ENCODE results near the gene SH2D6.
A peak's percentile ranks its signal among the peaks of the same experiment; 100 is the strongest.
"Not testable (repeated sequence)": the region's sequence is repeated elsewhere in the genome, so short reads cannot be mapped to it uniquely, and the experiment has no call there.

The SH2D6 gene

DNA sequence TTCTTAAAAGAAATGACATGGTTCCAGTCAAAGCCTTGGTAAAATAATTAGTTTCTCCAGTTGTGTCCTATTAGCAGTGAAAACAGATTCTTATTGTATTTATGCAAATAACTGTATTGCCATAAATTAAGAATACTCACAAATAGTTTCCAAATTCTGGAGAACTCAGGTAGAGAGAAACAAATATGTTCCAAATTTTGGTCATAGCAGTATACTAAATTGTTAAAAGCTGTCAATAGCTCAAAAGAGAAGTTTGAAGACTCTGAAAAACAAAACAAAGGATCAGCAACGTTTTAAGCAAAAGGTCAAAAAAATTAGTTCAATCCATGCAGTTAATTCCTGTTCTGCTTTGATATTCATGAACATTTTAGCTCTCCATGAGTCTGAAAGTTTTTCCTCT is 38.5 kb upstream of the SH2D6 start:
- DNase-seq (ENCODE audit: low spot score): no peak
- TF ChIP-seq, protein P1, sequence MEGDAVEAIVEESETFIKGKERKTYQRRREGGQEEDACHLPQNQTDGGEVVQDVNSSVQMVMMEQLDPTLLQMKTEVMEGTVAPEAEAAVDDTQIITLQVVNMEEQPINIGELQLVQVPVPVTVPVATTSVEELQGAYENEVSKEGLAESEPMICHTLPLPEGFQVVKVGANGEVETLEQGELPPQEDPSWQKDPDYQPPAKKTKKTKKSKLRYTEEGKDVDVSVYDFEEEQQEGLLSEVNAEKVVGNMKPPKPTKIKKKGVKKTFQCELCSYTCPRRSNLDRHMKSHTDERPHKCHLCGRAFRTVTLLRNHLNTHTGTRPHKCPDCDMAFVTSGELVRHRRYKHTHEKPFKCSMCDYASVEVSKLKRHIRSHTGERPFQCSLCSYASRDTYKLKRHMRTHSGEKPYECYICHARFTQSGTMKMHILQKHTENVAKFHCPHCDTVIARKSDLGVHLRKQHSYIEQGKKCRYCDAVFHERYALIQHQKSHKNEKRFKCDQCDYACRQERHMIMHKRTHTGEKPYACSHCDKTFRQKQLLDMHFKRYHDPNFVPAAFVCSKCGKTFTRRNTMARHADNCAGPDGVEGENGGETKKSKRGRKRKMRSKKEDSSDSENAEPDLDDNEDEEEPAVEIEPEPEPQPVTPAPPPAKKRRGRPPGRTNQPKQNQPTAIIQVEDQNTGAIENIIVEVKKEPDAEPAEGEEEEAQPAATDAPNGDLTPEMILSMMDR (IDR thresholded peaks at IDR 0.05; ENCODE audit: extremely low read depth, missing control alignments): no peak

DNA sequence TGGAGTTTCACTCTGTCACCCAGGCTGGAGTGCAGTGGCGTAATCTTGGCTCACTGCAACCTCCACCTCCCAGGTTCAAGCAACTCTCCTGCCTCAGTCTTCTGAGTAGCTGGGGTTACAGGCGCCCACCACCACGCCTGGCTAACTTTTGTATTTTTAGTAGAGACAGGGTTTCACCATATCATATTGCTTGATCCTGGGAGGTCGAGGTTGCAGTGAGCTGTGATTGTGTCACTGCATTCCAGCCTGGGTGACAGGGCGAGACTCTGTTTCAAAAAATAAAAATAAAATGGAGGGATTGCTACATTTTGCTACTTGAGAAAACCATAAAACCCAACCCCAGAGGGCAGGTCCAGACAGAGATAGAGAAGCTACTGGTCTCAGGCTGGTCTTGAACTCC is 35.4 kb upstream of the SH2D6 start:
- not testable (repeated sequence) for DNase-seq (ENCODE audit: low spot score)

DNA sequence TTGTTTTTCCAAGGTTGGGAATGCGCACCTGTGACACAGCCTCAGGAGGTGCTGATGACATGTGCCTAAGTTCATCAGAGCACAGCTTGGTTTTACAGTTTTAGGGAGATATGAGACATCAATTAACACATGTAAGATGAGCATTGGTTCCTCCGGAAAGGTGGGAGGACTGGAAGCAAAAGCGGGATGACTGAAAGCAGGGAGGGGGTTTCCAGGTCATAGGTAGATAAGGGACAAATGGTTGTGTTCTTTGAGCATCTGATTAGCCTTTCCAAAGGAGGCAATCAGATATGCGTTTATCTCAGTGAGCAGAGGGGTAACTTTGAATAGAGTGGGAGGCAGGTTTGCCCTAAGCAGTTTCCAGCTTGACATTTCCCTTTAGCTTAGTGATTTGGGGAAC is 34.7 kb upstream of the SH2D6 start:
- no peak for DNase-seq (ENCODE audit: low spot score)
- TF ChIP-seq, protein P1 (IDR thresholded peaks at IDR 0.05; ENCODE audit: extremely low read depth, missing control alignments): no peak

DNA sequence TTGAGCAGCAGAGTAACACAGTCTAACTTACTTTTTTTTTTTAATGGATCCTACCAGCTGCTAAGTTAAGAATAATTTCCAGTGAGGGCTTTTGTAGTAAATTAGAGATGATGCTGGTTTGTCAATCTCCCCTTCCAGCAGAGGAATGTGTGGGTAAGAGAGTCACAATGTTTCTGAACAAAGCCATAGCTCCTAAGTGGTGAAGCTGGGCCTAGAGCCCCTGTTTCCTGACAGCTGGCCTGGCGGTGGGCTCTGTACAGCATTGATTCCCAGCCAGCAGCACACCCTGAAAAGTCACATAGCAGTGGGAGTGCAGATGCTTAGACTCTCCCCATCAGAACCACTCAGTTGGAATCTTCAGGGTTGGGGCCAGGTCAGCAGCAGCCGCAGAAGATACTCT is 32.8 kb upstream of the SH2D6 start:
- TF ChIP-seq, protein P1 (IDR thresholded peaks at IDR 0.05; ENCODE audit: extremely low read depth, missing control alignments): no peak
- DNase-seq (ENCODE audit: low spot score): no peak

DNA sequence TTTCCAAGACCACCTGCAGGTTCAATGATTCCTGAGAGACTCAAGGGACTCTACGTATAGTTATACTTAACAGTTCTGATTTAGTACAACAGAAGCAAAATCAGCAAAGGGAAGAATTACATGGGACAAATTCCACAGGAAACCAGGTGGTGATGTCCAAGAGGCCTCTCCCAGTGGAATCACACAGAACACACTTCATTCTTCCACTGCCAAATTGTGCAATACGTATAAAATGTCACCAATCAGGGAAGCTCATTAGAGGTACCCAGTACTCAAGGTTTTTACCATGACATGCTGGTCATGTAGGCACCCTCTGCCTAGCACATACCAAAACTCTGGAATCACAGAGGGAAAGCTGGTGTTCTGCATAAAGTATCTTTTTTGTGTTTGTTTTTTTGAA is 30.8 kb upstream of the SH2D6 start:
- TF ChIP-seq, protein P1 (IDR thresholded peaks at IDR 0.05; ENCODE audit: extremely low read depth, missing control alignments): no peak
- no peak for DNase-seq (ENCODE audit: low spot score)

DNA sequence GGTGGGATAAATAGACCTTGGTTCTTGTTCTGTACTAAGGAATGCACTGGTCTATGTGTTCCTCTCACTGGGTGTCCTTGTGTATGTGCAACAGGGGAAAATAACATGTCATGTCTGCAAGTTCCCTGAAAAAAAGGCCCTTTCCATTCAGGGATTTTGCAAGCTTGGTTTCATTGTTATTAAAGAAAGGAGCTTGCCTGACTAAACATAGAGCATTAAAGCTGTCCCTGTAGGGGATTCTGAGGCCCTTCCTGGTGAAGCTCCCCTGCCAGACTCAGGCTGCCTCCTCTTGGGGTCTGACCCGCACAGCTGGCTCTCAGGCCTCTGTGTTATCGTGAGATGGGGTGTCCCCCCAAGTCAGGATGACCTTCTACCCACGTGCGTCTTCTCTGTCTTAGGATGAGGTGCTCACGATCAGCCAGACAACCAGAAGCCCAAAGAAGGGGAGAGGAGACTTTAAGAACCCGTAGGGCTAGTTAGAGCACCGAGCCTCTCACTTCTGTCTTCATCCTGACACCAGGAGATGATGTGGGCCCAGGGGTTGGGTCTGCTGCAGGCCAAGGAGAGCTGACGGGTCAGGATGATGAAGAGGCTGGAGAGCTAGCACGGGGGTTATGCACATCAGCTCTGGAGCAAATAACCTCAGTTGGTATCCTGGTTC is 29.5 kb upstream of the SH2D6 start:
- TF ChIP-seq, protein P1 (IDR thresholded peaks at IDR 0.05; ENCODE audit: extremely low read depth, missing control alignments): no peak
- DNase-seq (ENCODE audit: low spot score): no peak

DNA sequence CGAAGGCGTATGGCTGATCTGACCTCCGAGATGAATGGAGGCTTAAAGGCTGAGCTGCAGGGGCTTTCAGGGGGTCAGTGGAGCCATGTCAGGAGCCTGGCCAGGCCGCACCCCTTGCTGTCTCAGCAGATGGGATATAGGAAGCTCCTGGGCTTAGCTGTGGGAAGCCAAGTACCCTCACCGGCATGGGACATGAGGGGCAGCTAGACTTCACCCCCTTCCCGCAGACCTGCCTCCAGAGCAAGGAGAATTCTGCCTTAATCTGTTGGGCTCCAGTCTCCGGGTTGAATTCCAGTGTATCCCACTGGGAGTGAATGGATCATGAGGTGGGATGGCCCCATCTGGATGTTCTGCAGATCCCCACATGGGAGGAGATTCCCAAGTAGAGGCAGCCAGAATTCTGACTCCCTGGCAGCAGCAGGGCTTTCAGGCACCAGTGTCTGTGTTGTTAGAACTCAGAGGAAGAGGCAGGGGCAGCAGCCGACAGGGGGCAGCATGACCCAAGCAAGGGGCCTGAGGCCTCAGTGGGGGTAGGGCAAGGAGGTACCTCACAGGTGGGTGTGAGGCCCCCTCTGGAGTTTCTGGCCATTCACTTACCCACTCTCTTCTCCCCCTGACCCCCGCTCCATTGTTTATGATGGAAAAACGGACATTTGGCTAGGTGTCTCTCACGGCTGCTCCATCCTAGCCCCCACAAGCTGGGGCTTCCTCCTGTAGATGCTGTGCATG is 27.4 kb upstream of the SH2D6 start:
- TF ChIP-seq, protein P1 (IDR thresholded peaks at IDR 0.05; ENCODE audit: extremely low read depth, missing control alignments): peak; percentile 85
- peak; percentile 72 for DNase-seq (ENCODE audit: low spot score)

DNA sequence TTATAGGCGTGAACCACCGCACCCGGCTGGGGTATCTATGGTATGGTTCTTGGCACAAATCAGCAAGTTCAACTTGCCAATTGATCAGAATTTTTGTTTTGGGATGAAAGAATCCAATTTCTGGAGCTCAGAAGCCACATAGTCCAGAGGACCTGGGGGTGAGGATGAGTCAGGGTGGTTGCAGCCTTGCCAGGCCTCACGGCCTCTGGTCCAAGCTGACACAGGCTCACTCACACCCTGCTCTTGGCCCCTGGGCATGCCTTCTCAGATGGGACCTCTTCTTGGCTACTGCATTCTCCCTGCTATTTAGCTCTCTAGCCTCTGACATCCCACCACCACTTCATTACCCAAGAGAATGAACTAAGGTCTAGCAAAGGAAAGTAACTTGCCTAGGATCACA is 24.7 kb upstream of the SH2D6 start:
- TF ChIP-seq, protein P1 (IDR thresholded peaks at IDR 0.05; ENCODE audit: extremely low read depth, missing control alignments): no peak
- DNase-seq (ENCODE audit: low spot score): no peak
